GM12878 (cell line): ENCODE measurements around the gene BICD1. TPM values are rescaled to one million over a fixed set of nuclear protein-coding genes. Genes with fewer than 3 reads are reported as not detected.

Source experiments
- ATAC-seq: fragments of 200-7000 bp; cut with Tn5 transposase; 3 replicates; pipeline ENCODE4 v1.9.1; 2020; ENCODE audit warnings: mild to moderate bottlenecking, moderate library complexity
- BruUV-seq: library from RNA; stranded (reverse); fragments of 400-500 nt; replicated peaks from 2 replicates; lab custom pipeline; 2021; lab: Mats Ljungman, UMichigan
- CTCF ChIA-PET: fragments of 300-600 bp; sonication (Branson Sonifier 250); formaldehyde crosslinking; extraction: SDS; loops from one replicate; lab custom pipeline; 2021; ENCODE audit warnings: inconsistent platforms; lab: Yijun Ruan, JAX
- POLR2A ChIA-PET: fragments of 350-600 bp; formaldehyde crosslinking; extraction: SDS; loops from one replicate; lab custom pipeline; 2021; ENCODE audit warnings: inconsistent platforms; lab: Charles Lee
- RAD21 ChIA-PET: fragments of 300-600 bp; sonication (Branson Sonifier 250); formaldehyde crosslinking; loops from one replicate; lab custom pipeline; 2023; ENCODE audit warnings: antibody characterized with exemption; ENCODE audit not compliant: unreplicated experiment; lab: Charles Lee
- SMC1A ChIA-PET: fragments of 300-600 bp; sonication (Branson Sonifier 250); formaldehyde crosslinking; loops from one replicate; lab custom pipeline; 2023; ENCODE audit not compliant: unreplicated experiment, uncharacterized antibody; lab: Charles Lee
- DNase-seq: peaks from one replicate; pipeline ENCODE4 v3.0.0-alpha.2; 2011; ENCODE audit warnings: low read depth, low spot score
- FAIRE-seq: peaks from 3 replicates; lab custom pipeline; 2011; peaks lifted over from hg19 to GRCh38; lab: Jason Lieb, UNC
- H2AFZ ChIP-seq: 2 replicates; pipeline ENCODE4 v1.6.0; 2011; ENCODE audit warnings: low read depth, low read length, control low read depth; ENCODE audit not compliant: control insufficient read depth
- H3K27ac ChIP-seq: 2 replicates; pipeline ENCODE4 v1.5.1; 2011; ENCODE audit warnings: control low read depth; ENCODE audit not compliant: control insufficient read depth, insufficient read depth
- H3K27me3 ChIP-seq, 2 experiments: replicated peaks in 1 of 2; 2 replicates each; pipeline versions ENCODE4 v1.6.0 to v1.6.1; 2011; ENCODE audit warnings: low read length in 1 of 2; ENCODE audit not compliant: control insufficient read depth in 2 of 2, insufficient read depth in 2 of 2
- H3K36me3 ChIP-seq, 2 experiments: 2 replicates each; pipeline ENCODE4 v1.5.1; 2011; ENCODE audit warnings: low read length in 1 of 2; ENCODE audit not compliant: control insufficient read depth in 2 of 2, insufficient read depth in 2 of 2
- H3K4me1 ChIP-seq: 2 replicates; pipeline ENCODE4 v1.6.1; 2011; ENCODE audit warnings: mild to moderate bottlenecking, low read length, moderate library complexity, mixed read lengths; ENCODE audit not compliant: control insufficient read depth, insufficient read depth
- H3K4me2 ChIP-seq: 2 replicates; pipeline ENCODE4 v1.6.0; 2011; ENCODE audit warnings: control low read depth; ENCODE audit not compliant: control insufficient read depth, insufficient read depth
- H3K4me3 ChIP-seq: fragments of 200-600 bp; sonication (generic); 2 replicates; pipeline ENCODE4 v1.5.1; 2016
- H3K79me2 ChIP-seq: 2 replicates; pipeline ENCODE4 v1.6.0; 2011; ENCODE audit warnings: low read length; ENCODE audit not compliant: control insufficient read depth, insufficient read depth
- H3K9ac ChIP-seq: 2 replicates; pipeline ENCODE4 v1.8.0; 2011; ENCODE audit warnings: low read length, control low read depth, mixed read lengths; ENCODE audit not compliant: control insufficient read depth, insufficient read depth
- H3K9me3 ChIP-seq: replicated peaks from 3 replicates; pipeline ENCODE4 v1.5.1; 2011; ENCODE audit warnings: mild to moderate bottlenecking, low read length; ENCODE audit not compliant: control insufficient read depth, insufficient read depth
- H4K20me1 ChIP-seq: 2 replicates; pipeline ENCODE4 v1.6.0; 2011; ENCODE audit not compliant: control insufficient read depth, insufficient read depth
- E2F8 ChIP-seq: fragments of 450-650 bp; IDR thresholded peaks from 2 replicates; pipeline ENCODE4 v1.6.1; 2018; ENCODE audit warnings: mild to moderate bottlenecking, low read depth, moderate library complexity; ENCODE audit not compliant: partially characterized antibody
- KAT2A ChIP-seq: conservative IDR thresholded peaks from 2 replicates; pipeline ENCODE4 v1.6.1; 2011; ENCODE audit warnings: low read depth, low read length; ENCODE audit not compliant: control insufficient read depth
- PML ChIP-seq: IDR thresholded peaks from 2 replicates; pipeline ENCODE4 v1.6.1; 2012; ENCODE audit warnings: low read length, inconsistent platforms
- TAF1 ChIP-seq: IDR thresholded peaks from 2 replicates; pipeline ENCODE4 v1.6.1; 2011; ENCODE audit warnings: mild to moderate bottlenecking, low read depth, low read length, borderline replicate concordance
- WGBS: methylation state at CpG from one replicate; pipeline ENCODE4 v1.1.6; 2016; ENCODE audit warnings: low lambda C conversion rate; ENCODE audit not compliant: insufficient replicate concordance, insufficient coverage; ENCODE audit errors: missing lambda C conversion rate; 5-methylcytosine and 5-hydroxymethylcytosine counted together
- in situ Hi-C: fragments of 300-500 bp; cut with MboI; formaldehyde crosslinking; loops from 9 replicates; pipeline ENCODE4 v1.14.3; 2018; ENCODE audit warnings: mixed read lengths
- intact Hi-C: fragments of 100-400 bp; cut with micrococcal nuclease; formaldehyde crosslinking; loops from one replicate; pipeline ENCODE4 v1.14.2; 2022; ENCODE audit not compliant: unreplicated experiment
- polyA plus RNA-seq, 11 experiments: library from polyadenylated mRNA; depleted of rRNA in 4 of 11; unstranded in 6 of 11; stranded (reverse) in 5 of 11; fragments of >200 nt; fragmentation: Nextera tagmentation in 4 of 11; fragmentation: Illumina TruSeq in 1 of 11; extraction: Ambion mirVana in 4 of 11; extraction: Trizol in 1 of 11; gene quantifications; 1 replicate in 1 of 11; 2 replicates in 10 of 11; pipeline versions ENCODE4 v1.2.1 to v1.2.3, GENCODE V29; 2011 to 2016; ENCODE audit warnings: inconsistent platforms in 2 of 11, missing spikeins in 2 of 11, low read depth in 1 of 11
- total RNA-seq, 4 experiments: library from RNA; depleted of rRNA in 3 of 4; stranded (reverse); fragments of >200 nt in 3 of 4; fragmentation: Illumina TruSeq in 1 of 4; extraction: Trizol in 1 of 4; gene quantifications; 2 replicates each; pipeline versions ENCODE4 v1.2.1 to v1.2.3, GENCODE V29; 2013 to 2021

BICD1 gene
- total and polyA plus RNA-seq, 10 of the 15 experiments (the other 5 are each of a cell fraction or from before 2014, with no cell fraction given) = 4.7 to 32.5 (median 14.4) TPM

GRCh38 chr12:32066206-32066605 lies 40.4 kb upstream of the BICD1 start:
- ChIA-PET SMC1A (no interaction called here), POLR2A (no interaction called here), RAD21 (interaction anchor here (0.5 kb wide), 1 partner anchor 258 kb away, joined by 5 read pairs; no protein-coding TSS in a partner anchor), CTCF (interaction anchor here (0.7 kb wide), 1 partner anchor 300 kb away, joined by 3 read pairs; no protein-coding TSS in a partner anchor)
- FAIRE-seq (no peak), ATAC-seq (no peak), DNase-seq (no peak)
- H3K27ac ChIP-seq = no peak overlapping the region
- no peaks in the 10 kb centered on the region for H3K9me3 ChIP-seq
- 97% methylated on average over 2 of the region's 2 CpGs for WGBS
- no peak overlapping the region for H3K4me3 ChIP-seq
- intact Hi-C loops = loop anchor here (10.0 kb wide), 1 partner anchor 661 kb away; no protein-coding TSS in a partner anchor
- H3K9ac ChIP-seq = no peak overlapping the region
- no peaks in the 10 kb centered on the region for H3K36me3 ChIP-seq
- peaks cover 2% of the 10 kb centered on the region; the same call in 1 of the 2 replicates for H3K4me1 ChIP-seq
- no peaks in the 10 kb centered on the region for H3K79me2 ChIP-seq
- TF ChIP-seq E2F8 (no peak), PML (no peak), KAT2A (no peak), TAF1 (no peak)
- H4K20me1 ChIP-seq = no peaks in the 10 kb centered on the region
- BruUV-seq = no TSS peak
- no peak overlapping the region for H2AFZ ChIP-seq
- no peaks in the 10 kb centered on the region for H3K27me3 ChIP-seq
- in situ Hi-C loops = no loop called here
- no peak overlapping the region for H3K4me2 ChIP-seq
